ENCODE data around the gene JPH4. TPM values are rescaled to one million over a fixed set of nuclear protein-coding genes. Genes with fewer than 3 reads are reported as not detected.
A peak's percentile ranks its signal among the peaks of the same experiment; 100 is the strongest.

Gene JPH4
- total RNA-seq, 2 donors from 2014 or later = 0.39 TPM; not detected in 1

GRCh38 chr14:23557946-23558345 is 20.6 kb downstream of the JPH4 start:
- Histone ChIP-seq H3K9me3 (no peaks in the 10 kb centered on the region), H3K4me3 (no peak overlapping the region), H3K27me3 (no peaks in the 10 kb centered on the region), H3K27ac (no peak overlapping the region), H3K4me1 (peaks cover 0 to 21% of the 10 kb centered on the region in 2 donors), H3K36me3 (peaks cover 10% of the 10 kb centered on the region)
- no peak for TF ChIP-seq CTCF (IDR thresholded peaks at IDR 0.05)
- no peak for DNase-seq (ENCODE audit: low spot score)

- Histone ChIP-seq H3K27me3 (no peaks in the 10 kb centered on the region), H3K4me3 (no peak overlapping the region), H3K36me3 (peaks cover 10% of the 10 kb centered on the region), H3K9me3 (no peaks in the 10 kb centered on the region), H3K4me1 (peaks cover 0 to 21% of the 10 kb centered on the region in 2 donors), H3K27ac (no peak overlapping the region)
- no peak for TF ChIP-seq CTCF (IDR thresholded peaks at IDR 0.05)
- DNase-seq (ENCODE audit: low spot score) = no peak
Measured at GRCh38 chr14:23557521-23557920, 21.1 kb downstream of the JPH4 start.

- TF ChIP-seq CTCF (IDR thresholded peaks at IDR 0.05) = no peak
- Histone ChIP-seq H3K27me3 (no peaks in the 10 kb centered on the region), H3K9me3 (no peaks in the 10 kb centered on the region), H3K27ac (peak overlapping the region; percentile 96 to 98), H3K4me1 (peaks cover 0 to 23% of the 10 kb centered on the region in 2 donors), H3K4me3 (peak overlapping the region; percentile 73 to 82), H3K36me3 (peaks cover 10% of the 10 kb centered on the region)
- no peak for DNase-seq (ENCODE audit: low spot score)
Measured at GRCh38 chr14:23556700-23557440, 21.7 kb downstream of the JPH4 start.

- TF ChIP-seq CTCF (IDR thresholded peaks at IDR 0.05) = no peak
- peak; percentile 97 for DNase-seq (ENCODE audit: low spot score)
- Histone ChIP-seq H3K4me1 (peaks cover 0 to 26% of the 10 kb centered on the region in 2 donors), H3K9me3 (no peaks in the 10 kb centered on the region), H3K4me3 (peak within 1 kb of the TSS; percentile 73 to 82), H3K27me3 (no peaks in the 10 kb centered on the region), H3K36me3 (peaks cover 10% of the 10 kb centered on the region), H3K27ac (peak within 1 kb of the TSS; percentile 96 to 98)
Measured at GRCh38 chr14:23555882-23556699, 22.5 kb downstream of the JPH4 start, which contains the start of gene THTPA. Gene THTPA, plus strand, starts transcription at chr14:23556271. Its CDS starts 487 bp downstream, at chr14:23556758.

- no peak for TF ChIP-seq CTCF (IDR thresholded peaks at IDR 0.05)
- Histone ChIP-seq H3K9me3 (no peaks in the 10 kb centered on the region), H3K27ac (peak overlapping the region; percentile 96 to 98), H3K4me1 (peaks cover 0 to 29% of the 10 kb centered on the region in 2 donors), H3K27me3 (no peaks in the 10 kb centered on the region), H3K36me3 (peaks cover 10% of the 10 kb centered on the region), H3K4me3 (peak overlapping the region; percentile 73 to 82)
- DNase-seq (ENCODE audit: low spot score) = no peak
Measured at GRCh38 chr14:23555533-23555881, 23.1 kb downstream of the JPH4 start.
